ENCODE results near the gene CHST11.

DNA sequence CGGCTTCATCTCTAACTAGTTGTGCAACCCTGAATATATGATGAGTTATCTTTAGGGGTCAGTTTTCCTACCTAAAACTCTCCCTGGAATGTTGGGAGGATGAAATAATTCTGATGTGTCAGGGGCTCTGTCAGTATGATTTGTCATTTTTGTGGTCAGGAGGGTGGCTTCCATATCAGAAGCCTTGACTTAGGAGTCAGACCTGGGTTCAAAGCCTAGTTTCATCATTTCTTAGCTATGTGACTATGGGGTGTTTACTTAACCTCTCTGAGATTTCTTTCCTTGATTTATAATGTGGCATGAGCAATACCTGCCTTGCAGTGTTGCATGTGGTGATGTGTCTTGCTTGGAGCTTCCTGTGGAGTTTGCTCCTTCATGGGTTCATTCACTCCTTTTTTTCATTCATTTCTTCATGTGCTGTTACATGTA is 146.8 kb downstream of the CHST11 start:
- no peak for TF ChIP-seq EZH2phosphoT487 (conservative IDR thresholded peaks at IDR 0.05; ENCODE audit: low read length)
- TF ChIP-seq, protein P1, sequence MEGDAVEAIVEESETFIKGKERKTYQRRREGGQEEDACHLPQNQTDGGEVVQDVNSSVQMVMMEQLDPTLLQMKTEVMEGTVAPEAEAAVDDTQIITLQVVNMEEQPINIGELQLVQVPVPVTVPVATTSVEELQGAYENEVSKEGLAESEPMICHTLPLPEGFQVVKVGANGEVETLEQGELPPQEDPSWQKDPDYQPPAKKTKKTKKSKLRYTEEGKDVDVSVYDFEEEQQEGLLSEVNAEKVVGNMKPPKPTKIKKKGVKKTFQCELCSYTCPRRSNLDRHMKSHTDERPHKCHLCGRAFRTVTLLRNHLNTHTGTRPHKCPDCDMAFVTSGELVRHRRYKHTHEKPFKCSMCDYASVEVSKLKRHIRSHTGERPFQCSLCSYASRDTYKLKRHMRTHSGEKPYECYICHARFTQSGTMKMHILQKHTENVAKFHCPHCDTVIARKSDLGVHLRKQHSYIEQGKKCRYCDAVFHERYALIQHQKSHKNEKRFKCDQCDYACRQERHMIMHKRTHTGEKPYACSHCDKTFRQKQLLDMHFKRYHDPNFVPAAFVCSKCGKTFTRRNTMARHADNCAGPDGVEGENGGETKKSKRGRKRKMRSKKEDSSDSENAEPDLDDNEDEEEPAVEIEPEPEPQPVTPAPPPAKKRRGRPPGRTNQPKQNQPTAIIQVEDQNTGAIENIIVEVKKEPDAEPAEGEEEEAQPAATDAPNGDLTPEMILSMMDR (IDR thresholded peaks at IDR 0.05; ENCODE audit: insufficient read depth, low read length, poor library complexity, severe bottlenecking) = no peak
